ENCODE data around the gene FAF2. TPM values are rescaled to one million over a fixed set of nuclear protein-coding genes. Genes with fewer than 3 reads are reported as not detected.
"Not testable (repeated sequence)": the region's sequence is repeated elsewhere in the genome, so short reads cannot be mapped to it uniquely, and the experiment has no call there.

The FAF2 gene
- total RNA-seq, 2 donors from 2014 or later = 36.3 to 37.7 TPM

- no peak overlapping the region for H3K27ac Mint-ChIP-seq
- DNase-seq (ENCODE audit: low spot score in 2 of 2) = no peak
Observed at GRCh38 chr5:176471098-176471497, 22.9 kb downstream of the FAF2 start.

GRCh38 chr5:176473335-176474006 lies 25.3 kb downstream of the FAF2 start:
- ATAC-seq = no peak
- Mint-ChIP-seq H3K9me3 (no peaks in the 10 kb centered on the region), H3K27ac (no peak overlapping the region), H3K36me3 (peaks cover 12 to 13% of the 10 kb centered on the region in 2 donors)
- DNase-seq (ENCODE audit: low spot score in 2 of 2) = no peak

More at GRCh38 chr5:176471098-176471497, 22.9 kb downstream of the FAF2 start:
- no peaks in the 10 kb centered on the region for H3K9me3 Mint-ChIP-seq
- ATAC-seq = no peak
- H3K36me3 Mint-ChIP-seq = peaks cover 13 to 21% of the 10 kb centered on the region in 2 donors

- DNase-seq (ENCODE audit: low spot score in 2 of 2) (no peak), ATAC-seq (no peak)
- Mint-ChIP-seq H3K36me3 (peaks cover 13 to 15% of the 10 kb centered on the region in 2 donors), H3K27ac (no peak overlapping the region), H3K9me3 (no peaks in the 10 kb centered on the region)
Observed at GRCh38 chr5:176474476-176474875, 26.3 kb downstream of the FAF2 start.

- ATAC-seq = peak; percentile 53 to 70
- H3K36me3 Mint-ChIP-seq = peaks cover 3 to 12% of the 10 kb centered on the region in 2 donors
- no peak for DNase-seq (ENCODE audit: low spot score in 2 of 2)
Observed at GRCh38 chr5:176481711-176482110, 33.5 kb downstream of the FAF2 start.

GRCh38 chr5:176485176-176485575 lies 37.0 kb downstream of the FAF2 start:
- DNase-seq (ENCODE audit: low spot score in 2 of 2) (no peak), ATAC-seq (no peak)
- no peak overlapping the region for H3K27ac Mint-ChIP-seq
- H3K36me3 Mint-ChIP-seq = peaks cover 4 to 13% of the 10 kb centered on the region in 2 donors
- H3K9me3 Mint-ChIP-seq = no peaks in the 10 kb centered on the region

More at GRCh38 chr5:176481711-176482110, 33.5 kb downstream of the FAF2 start:
- no peaks in the 10 kb centered on the region for H3K9me3 Mint-ChIP-seq
- H3K27ac Mint-ChIP-seq = no peak overlapping the region

GRCh38 chr5:176486189-176486757 lies 38.1 kb downstream of the FAF2 start:
- ATAC-seq = no peak
- Mint-ChIP-seq H3K36me3 (peaks cover 4 to 13% of the 10 kb centered on the region in 2 donors), H3K9me3 (no peaks in the 10 kb centered on the region), H3K27ac (no peak overlapping the region)
- no peak for DNase-seq (ENCODE audit: low spot score in 2 of 2)

- H3K9me3 Mint-ChIP-seq; DNase-seq (ENCODE audit: low spot score in 2 of 2); ATAC-seq; H3K27ac Mint-ChIP-seq: not testable (repeated sequence)
- H3K36me3 Mint-ChIP-seq = peaks cover 4 to 13% of the 10 kb centered on the region in 2 donors
Observed at GRCh38 chr5:176487160-176487559, 39.0 kb downstream of the FAF2 start.

- ATAC-seq (no peak), DNase-seq (ENCODE audit: low spot score in 2 of 2) (no peak)
- H3K9me3 Mint-ChIP-seq = no peaks in the 10 kb centered on the region
- H3K27ac Mint-ChIP-seq = peak overlapping the region; percentile 3 to 56
- H3K36me3 Mint-ChIP-seq = peaks cover 4 to 25% of the 10 kb centered on the region in 2 donors
Observed at GRCh38 chr5:176489077-176489476, 40.9 kb downstream of the FAF2 start.

- no peak for ATAC-seq
- peak overlapping the region in 1 of 2 donors; percentile 10 for H3K27ac Mint-ChIP-seq
- no peak for DNase-seq (ENCODE audit: low spot score in 2 of 2)
- peaks cover 4 to 25% of the 10 kb centered on the region in 2 donors for H3K36me3 Mint-ChIP-seq
- H3K9me3 Mint-ChIP-seq = no peaks in the 10 kb centered on the region
Observed at GRCh38 chr5:176490301-176490700, 42.1 kb downstream of the FAF2 start.

- H3K36me3 Mint-ChIP-seq = peaks cover 4 to 24% of the 10 kb centered on the region in 2 donors
- no peaks in the 10 kb centered on the region for H3K9me3 Mint-ChIP-seq
- no peak overlapping the region for H3K27ac Mint-ChIP-seq
- DNase-seq (ENCODE audit: low spot score in 2 of 2) = no peak
- ATAC-seq = no peak
Observed at GRCh38 chr5:176491101-176491502, 42.9 kb downstream of the FAF2 start.

GRCh38 chr5:176491901-176492300 lies 43.7 kb downstream of the FAF2 start:
- H3K36me3 Mint-ChIP-seq = peaks cover 0 to 16% of the 10 kb centered on the region in 2 donors
- no peaks in the 10 kb centered on the region for H3K9me3 Mint-ChIP-seq
- ATAC-seq = no peak
- DNase-seq (ENCODE audit: low spot score in 2 of 2) = no peak
- H3K27ac Mint-ChIP-seq = peak overlapping the region in 1 of 2 donors; percentile 19

- no peak for DNase-seq (ENCODE audit: low spot score in 2 of 2)
- ATAC-seq = no peak
- no peaks in the 10 kb centered on the region for H3K9me3 Mint-ChIP-seq
- H3K36me3 Mint-ChIP-seq = peaks cover 0 to 12% of the 10 kb centered on the region in 2 donors
- H3K27ac Mint-ChIP-seq = peak overlapping the region in 1 of 2 donors; percentile 19
Observed at GRCh38 chr5:176492431-176492830, 44.2 kb downstream of the FAF2 start.

- ATAC-seq (no peak), DNase-seq (ENCODE audit: low spot score in 2 of 2) (no peak)
- H3K27ac Mint-ChIP-seq = peak overlapping the region in 1 of 2 donors; percentile 51
- H3K9me3 Mint-ChIP-seq = no peaks in the 10 kb centered on the region
- H3K36me3 Mint-ChIP-seq = peaks cover 4 to 30% of the 10 kb centered on the region in 2 donors
Observed at GRCh38 chr5:176497852-176498251, 49.7 kb downstream of the FAF2 start.

- Mint-ChIP-seq H3K36me3 (peaks cover 4 to 18% of the 10 kb centered on the region in 2 donors), H3K9me3 (no peaks in the 10 kb centered on the region), H3K27ac (no peak overlapping the region)
- DNase-seq (ENCODE audit: low spot score in 2 of 2) (no peak), ATAC-seq (no peak)
Observed at GRCh38 chr5:176499273-176499672, 51.1 kb downstream of the FAF2 start.

- no peak for DNase-seq (ENCODE audit: low spot score in 2 of 2)
- Mint-ChIP-seq H3K36me3 (peaks cover 10 to 18% of the 10 kb centered on the region in 2 donors), H3K27ac (peak overlapping the region in 1 of 2 donors; percentile 7), H3K9me3 (no peaks in the 10 kb centered on the region)
- ATAC-seq = no peak
Observed at GRCh38 chr5:176500511-176500910, 52.3 kb downstream of the FAF2 start.

GRCh38 chr5:176501333-176501732 lies 53.1 kb downstream of the FAF2 start:
- Mint-ChIP-seq H3K9me3 (no peaks in the 10 kb centered on the region), H3K27ac (no peak overlapping the region), H3K36me3 (peaks cover 10 to 18% of the 10 kb centered on the region in 2 donors)
- ATAC-seq (no peak), DNase-seq (ENCODE audit: low spot score in 2 of 2) (no peak)

GRCh38 chr5:176503496-176503895 lies 55.3 kb downstream of the FAF2 start:
- no peak for ATAC-seq
- Mint-ChIP-seq H3K36me3 (peaks cover 10 to 17% of the 10 kb centered on the region in 2 donors), H3K9me3 (no peaks in the 10 kb centered on the region)

GRCh38 chr5:176507911-176508310 lies 59.7 kb downstream of the FAF2 start:
- no peak for ATAC-seq
- peaks cover 0 to 7% of the 10 kb centered on the region in 2 donors for H3K36me3 Mint-ChIP-seq

More at GRCh38 chr5:176503496-176503895, 55.3 kb downstream of the FAF2 start:
- DNase-seq (ENCODE audit: low spot score in 2 of 2) = no peak
- peak overlapping the region in 1 of 2 donors; percentile 33 for H3K27ac Mint-ChIP-seq

More at GRCh38 chr5:176507911-176508310, 59.7 kb downstream of the FAF2 start:
- no peak for DNase-seq (ENCODE audit: low spot score in 2 of 2)
- Mint-ChIP-seq H3K9me3 (no peaks in the 10 kb centered on the region), H3K27ac (peak overlapping the region; percentile 64 to 65)
